Memory B cell (primary cell): ENCODE results near the gene POLE.

ENCODE experiments used
- ATAC-seq: fragments of 150-1000 bp; cut with Tn5 transposase; 2 replicates; pipeline ENCODE4 v1.10.0; 2021; ENCODE audit warnings: low read depth, mild to moderate bottlenecking, moderate library complexity
- DNase-seq, 2 donors: peaks; one replicate each; pipeline ENCODE4 v3.0.0; 2022; ENCODE audit warnings: low spot score in 2 of 2
- H3K27ac Mint-ChIP-seq: one replicate; pipeline ENCODE4 v1.8.0; 2022; ENCODE audit warnings: mild to moderate bottlenecking, moderate library complexity, mixed read lengths
- H3K27me3 Mint-ChIP-seq: one replicate; pipeline ENCODE4 v1.8.0; 2022; ENCODE audit warnings: mixed read lengths
- H3K36me3 Mint-ChIP-seq: one replicate; pipeline ENCODE4 v1.8.0; 2022; ENCODE audit warnings: mild to moderate bottlenecking, mixed read lengths
- H3K4me1 Mint-ChIP-seq: one replicate; pipeline ENCODE4 v1.8.0; 2022; ENCODE audit warnings: mixed read lengths
- H3K4me3 Mint-ChIP-seq: one replicate; pipeline ENCODE4 v1.8.0; 2022; ENCODE audit warnings: mild to moderate bottlenecking, moderate library complexity, mixed read lengths
- H3K9me3 Mint-ChIP-seq: one replicate; pipeline ENCODE4 v1.8.0; 2022; ENCODE audit warnings: mixed read lengths

Gene POLE

GRCh38 chr12:132660996-132661395 is 26.1 kb downstream of the POLE start:
- Mint-ChIP-seq H3K9me3 (no peaks in the 10 kb centered on the region), H3K36me3 (peaks cover 50% of the 10 kb centered on the region), H3K27me3 (no peaks in the 10 kb centered on the region), H3K4me3 (no peak overlapping the region), H3K27ac (no peak overlapping the region), H3K4me1 (no peaks in the 10 kb centered on the region)
- DNase-seq (no peak), ATAC-seq (no peak)

GRCh38 chr12:132660052-132660451 is 27.1 kb downstream of the POLE start:
- DNase-seq = no peak
- H3K27ac Mint-ChIP-seq = no peak overlapping the region

GRCh38 chr12:132659146-132659545 is 28.0 kb downstream of the POLE start:
- H3K4me1 Mint-ChIP-seq = no peaks in the 10 kb centered on the region
- peaks cover 38% of the 10 kb centered on the region for H3K36me3 Mint-ChIP-seq
- H3K27ac Mint-ChIP-seq = no peak overlapping the region
- H3K9me3 Mint-ChIP-seq = no peaks in the 10 kb centered on the region
- H3K4me3 Mint-ChIP-seq = no peak overlapping the region
- ATAC-seq = no peak
- H3K27me3 Mint-ChIP-seq = no peaks in the 10 kb centered on the region
- DNase-seq = no peak

More at GRCh38 chr12:132660052-132660451, 27.1 kb downstream of the POLE start:
- Mint-ChIP-seq H3K27me3 (no peaks in the 10 kb centered on the region), H3K4me1 (no peaks in the 10 kb centered on the region), H3K36me3 (peaks cover 42% of the 10 kb centered on the region), H3K9me3 (no peaks in the 10 kb centered on the region), H3K4me3 (no peak overlapping the region)
- no peak for ATAC-seq

GRCh38 chr12:132658149-132658894 is 28.8 kb downstream of the POLE start:
- peaks cover 41% of the 10 kb centered on the region for H3K36me3 Mint-ChIP-seq

GRCh38 chr12:132657004-132657727 is 30.0 kb downstream of the POLE start:
- Mint-ChIP-seq H3K27ac (no peak overlapping the region), H3K9me3 (no peaks in the 10 kb centered on the region), H3K27me3 (no peaks in the 10 kb centered on the region), H3K4me1 (no peaks in the 10 kb centered on the region), H3K4me3 (no peak overlapping the region), H3K36me3 (peaks cover 39% of the 10 kb centered on the region)
- DNase-seq = no peak
- no peak for ATAC-seq

More at GRCh38 chr12:132658149-132658894, 28.8 kb downstream of the POLE start:
- ATAC-seq (no peak), DNase-seq (no peak)
- H3K9me3 Mint-ChIP-seq = no peaks in the 10 kb centered on the region
- H3K27ac Mint-ChIP-seq = no peak overlapping the region
- H3K4me3 Mint-ChIP-seq = no peak overlapping the region
- no peaks in the 10 kb centered on the region for H3K27me3 Mint-ChIP-seq
- no peaks in the 10 kb centered on the region for H3K4me1 Mint-ChIP-seq

- no peaks in the 10 kb centered on the region for H3K9me3 Mint-ChIP-seq
- ATAC-seq (no peak), DNase-seq (no peak)
- no peaks in the 10 kb centered on the region for H3K27me3 Mint-ChIP-seq
- no peaks in the 10 kb centered on the region for H3K4me1 Mint-ChIP-seq
- peaks cover 25% of the 10 kb centered on the region for H3K36me3 Mint-ChIP-seq
- H3K27ac Mint-ChIP-seq = no peak overlapping the region
- no peak overlapping the region for H3K4me3 Mint-ChIP-seq
Observed at GRCh38 chr12:132653567-132654290, 33.4 kb downstream of the POLE start.

GRCh38 chr12:132651444-132652100 is 35.6 kb downstream of the POLE start:
- H3K27me3 Mint-ChIP-seq = no peaks in the 10 kb centered on the region
- H3K4me3 Mint-ChIP-seq = no peak overlapping the region
- ATAC-seq (no peak), DNase-seq (no peak)
- H3K9me3 Mint-ChIP-seq = no peaks in the 10 kb centered on the region
- H3K4me1 Mint-ChIP-seq = no peaks in the 10 kb centered on the region
- no peak overlapping the region for H3K27ac Mint-ChIP-seq
- peaks cover 17% of the 10 kb centered on the region for H3K36me3 Mint-ChIP-seq

- Mint-ChIP-seq H3K9me3 (no peaks in the 10 kb centered on the region), H3K4me3 (no peak overlapping the region), H3K27me3 (no peaks in the 10 kb centered on the region), H3K4me1 (no peaks in the 10 kb centered on the region), H3K36me3 (peaks cover 16% of the 10 kb centered on the region), H3K27ac (no peak overlapping the region)
- no peak for DNase-seq
- ATAC-seq = no peak
Observed at GRCh38 chr12:132649226-132649945, 37.8 kb downstream of the POLE start.

GRCh38 chr12:132648616-132649225 is 38.4 kb downstream of the POLE start:
- no peak for ATAC-seq
- H3K27ac Mint-ChIP-seq = no peak overlapping the region
- peaks cover 15% of the 10 kb centered on the region for H3K36me3 Mint-ChIP-seq

GRCh38 chr12:132647858-132648257 is 39.3 kb downstream of the POLE start:
- Mint-ChIP-seq H3K27me3 (no peaks in the 10 kb centered on the region), H3K27ac (no peak overlapping the region), H3K9me3 (no peaks in the 10 kb centered on the region), H3K4me1 (no peaks in the 10 kb centered on the region), H3K36me3 (peaks cover 14% of the 10 kb centered on the region), H3K4me3 (no peak overlapping the region)
- ATAC-seq (no peak), DNase-seq (no peak)

More at GRCh38 chr12:132648616-132649225, 38.4 kb downstream of the POLE start:
- Mint-ChIP-seq H3K4me3 (no peak overlapping the region), H3K4me1 (no peaks in the 10 kb centered on the region), H3K27me3 (no peaks in the 10 kb centered on the region), H3K9me3 (no peaks in the 10 kb centered on the region)
- no peak for DNase-seq

- H3K27me3 Mint-ChIP-seq = no peaks in the 10 kb centered on the region
- H3K9me3 Mint-ChIP-seq = no peaks in the 10 kb centered on the region
- H3K36me3 Mint-ChIP-seq = peaks cover 13% of the 10 kb centered on the region
- no peaks in the 10 kb centered on the region for H3K4me1 Mint-ChIP-seq
- no peak overlapping the region for H3K27ac Mint-ChIP-seq
- ATAC-seq (no peak), DNase-seq (no peak)
- no peak overlapping the region for H3K4me3 Mint-ChIP-seq
Observed at GRCh38 chr12:132646850-132647249, 40.3 kb downstream of the POLE start.

GRCh38 chr12:132642846-132643835 is 44.0 kb downstream of the POLE start:
- DNase-seq (no peak), ATAC-seq (no peak)
- Mint-ChIP-seq H3K36me3 (peaks cover 20% of the 10 kb centered on the region), H3K27ac (no peak overlapping the region), H3K4me1 (peaks cover 3% of the 10 kb centered on the region), H3K27me3 (no peaks in the 10 kb centered on the region), H3K9me3 (no peaks in the 10 kb centered on the region), H3K4me3 (no peak overlapping the region)
